HepG2 (cell line): ENCODE results near the gene TTC23L.

ENCODE experiments used
- ZFP36L1 ChIP-seq: sonication (generic); formaldehyde crosslinking; IDR thresholded peaks from 2 replicates; pipeline ENCODE4 v1.8.0; 2022; ENCODE audit warnings: mild to moderate bottlenecking, missing genetic modification reagents, moderate library complexity
- TF ChIP-seq, protein P1 (sequence below): sonication (generic); formaldehyde crosslinking; IDR thresholded peaks from 2 replicates; pipeline ENCODE4 v1.8.1; 2023; ENCODE audit warnings: missing genetic modification reagents, inconsistent platforms, borderline replicate concordance

DNA sequence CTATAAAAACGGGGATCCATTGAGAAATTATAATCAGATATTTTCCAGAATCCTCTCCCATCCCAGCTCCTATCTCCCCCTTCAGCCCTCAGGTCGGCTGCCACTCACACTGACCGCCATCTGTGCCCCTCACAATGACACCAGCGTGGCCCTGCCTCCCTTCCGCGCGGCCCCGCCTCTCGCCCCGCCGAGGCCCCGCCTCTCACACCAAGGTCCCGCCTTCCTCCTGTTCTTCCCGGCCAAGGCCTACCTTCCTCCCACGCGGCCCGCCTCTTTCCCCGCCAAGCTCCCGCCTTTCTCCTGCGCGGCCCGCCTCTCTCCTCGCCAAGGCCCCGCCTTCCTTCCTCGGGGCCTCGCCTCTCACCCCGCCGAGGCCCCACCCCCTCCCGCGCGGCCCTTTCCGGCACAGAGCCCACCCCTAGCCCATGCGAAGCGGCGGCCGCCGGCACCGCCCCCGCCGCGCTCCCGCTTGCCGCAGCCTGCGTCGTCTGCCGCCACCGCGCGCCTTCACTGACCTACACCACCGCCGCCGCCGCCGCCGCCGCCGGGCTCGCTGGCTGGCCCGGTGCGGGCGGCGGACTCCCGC lies 90.3 kb downstream of the TTC23L start, which contains the start of gene DNAJC21:
- TF ChIP-seq ZFP36L1 = no peak
- TF ChIP-seq, protein P1, sequence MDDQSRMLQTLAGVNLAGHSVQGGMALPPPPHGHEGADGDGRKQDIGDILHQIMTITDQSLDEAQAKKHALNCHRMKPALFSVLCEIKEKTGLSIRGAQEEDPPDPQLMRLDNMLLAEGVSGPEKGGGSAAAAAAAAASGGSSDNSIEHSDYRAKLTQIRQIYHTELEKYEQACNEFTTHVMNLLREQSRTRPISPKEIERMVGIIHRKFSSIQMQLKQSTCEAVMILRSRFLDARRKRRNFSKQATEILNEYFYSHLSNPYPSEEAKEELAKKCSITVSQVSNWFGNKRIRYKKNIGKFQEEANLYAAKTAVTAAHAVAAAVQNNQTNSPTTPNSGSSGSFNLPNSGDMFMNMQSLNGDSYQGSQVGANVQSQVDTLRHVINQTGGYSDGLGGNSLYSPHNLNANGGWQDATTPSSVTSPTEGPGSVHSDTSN (CRISPR knock-in tag) = no peak
